ENCODE data around the gene GDF7.

DNA sequence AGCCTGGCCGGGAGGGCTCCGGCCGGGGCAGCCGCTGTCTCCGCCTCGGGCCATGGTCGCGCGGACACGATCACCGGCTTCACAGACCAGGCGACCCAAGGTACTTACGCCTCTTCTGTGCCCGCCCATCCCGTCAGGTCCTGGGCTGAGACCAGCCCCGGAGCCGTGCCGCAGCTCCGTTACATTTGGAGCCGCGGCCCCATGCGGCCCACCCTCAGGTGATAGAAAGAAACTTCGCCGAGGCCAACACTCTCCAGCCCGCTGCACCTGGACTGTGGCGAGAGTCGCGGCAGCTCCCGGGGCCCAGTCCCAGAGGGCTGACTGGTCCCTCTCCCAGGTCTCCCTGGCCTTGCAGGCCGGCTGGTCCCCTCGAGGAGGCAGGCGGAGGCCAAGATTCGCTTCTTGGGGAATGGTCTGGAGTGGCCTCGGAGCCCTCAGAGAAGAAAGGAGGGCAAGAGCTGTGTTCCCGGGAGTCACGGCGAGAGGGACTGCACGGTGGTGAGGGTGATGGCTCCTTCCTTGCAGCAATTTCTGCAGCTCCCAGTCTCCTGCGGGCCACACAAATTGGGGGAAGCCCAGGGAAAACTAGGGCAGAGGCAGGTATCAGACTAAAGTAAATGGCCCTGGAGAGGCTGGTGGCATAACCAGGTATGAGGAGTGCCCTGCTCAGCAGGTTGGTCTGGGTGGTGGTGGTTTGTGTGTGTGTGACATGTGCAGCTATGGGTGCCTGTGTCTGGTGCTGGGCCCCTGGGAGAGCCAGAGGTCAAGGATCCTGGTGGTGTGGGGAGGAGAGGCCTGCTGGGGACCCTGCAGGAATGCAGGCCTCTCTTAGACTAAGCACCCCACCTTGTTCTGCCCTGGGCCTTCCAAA is 822 bp downstream of the GDF7 start:
- TF ChIP-seq CTCF (IDR thresholded peaks at IDR 0.05; ENCODE audit: extremely low read depth in 1 of 2, insufficient read depth in 1 of 2, low read depth in 1 of 2, low read length in 2 of 2) (no peak), POLR2AphosphoS5 (IDR thresholded peaks at IDR 0.05; ENCODE audit: insufficient read depth, low read depth, low read length) (no peak), POLR2A (IDR thresholded peaks at IDR 0.05; ENCODE audit: low read depth, low read length) (no peak), EZH2 (IDR thresholded peaks at IDR 0.05; ENCODE audit: borderline replicate concordance, low read depth, low read length, severe bottlenecking) (no peak), FOS (IDR thresholded peaks at IDR 0.05; ENCODE audit: borderline replicate concordance, insufficient read depth, low read length) (no peak), JUN (IDR thresholded peaks at IDR 0.05; ENCODE audit: borderline replicate concordance, insufficient read depth, insufficient read length, low read depth) (no peak)
